Activated naive CD8-positive, alpha-beta T cell treated with anti-CD3 and anti-CD28 coated beads, Interleukin-2, amount 10 ng/mL, durations not matched to agents 7 days and 5 days (primary cell): ENCODE data around the gene NFASC. TPM values are rescaled to one million over a fixed set of nuclear protein-coding genes. Genes with fewer than 3 reads are reported as not detected.

Experiments
- ATAC-seq: fragments of 150-1000 bp; cut with Tn5 transposase; one replicate; pipeline ENCODE4 v1.10.0; 2021; ENCODE audit warnings: low read depth, moderate library complexity
- POLR2A ChIA-PET: fragments of 350-600 bp; sonication (Branson Sonifier 250); formaldehyde crosslinking; loops from one replicate; lab custom pipeline; 2021; ENCODE audit warnings: antibody characterized with exemption; lab: Charles Lee
- DNase-seq: peaks from one replicate; pipeline ENCODE4 v3.0.0; 2021
- H3K27ac Mint-ChIP-seq: one replicate; pipeline ENCODE4 v1.8.0; 2022; ENCODE audit warnings: mild to moderate bottlenecking, mixed read lengths
- H3K27me3 Mint-ChIP-seq: one replicate; pipeline ENCODE4 v1.8.0; 2022; ENCODE audit warnings: mild to moderate bottlenecking, moderate library complexity, mixed read lengths
- H3K36me3 Mint-ChIP-seq: one replicate; pipeline ENCODE4 v1.8.0; 2021; ENCODE audit warnings: mild to moderate bottlenecking, mixed read lengths
- H3K4me1 Mint-ChIP-seq: one replicate; pipeline ENCODE4 v1.8.0; 2021; ENCODE audit warnings: mixed read lengths
- H3K4me3 Mint-ChIP-seq: one replicate; pipeline ENCODE4 v1.8.0; 2022; ENCODE audit warnings: mild to moderate bottlenecking, moderate library complexity, mixed read lengths
- H3K9me3 Mint-ChIP-seq: one replicate; pipeline ENCODE4 v1.8.0; 2021; ENCODE audit warnings: mixed read lengths
- total RNA-seq, 2 experiments: library from RNA; stranded (reverse); gene quantifications; one replicate each; pipeline ENCODE4 v1.2.3, GENCODE V29; 2021

Gene NFASC
- total RNA-seq, 2 experiments from 2014 or later: 0.14 to 0.31 TPM

- H3K36me3 Mint-ChIP-seq: no peaks in the 10 kb centered on the region
- H3K4me1 Mint-ChIP-seq: peaks cover 9% of the 10 kb centered on the region
- no peak overlapping the region for H3K4me3 Mint-ChIP-seq
- no peak for ATAC-seq
- no peak for DNase-seq
- peaks cover 18% of the 10 kb centered on the region for H3K27me3 Mint-ChIP-seq
- POLR2A ChIA-PET: no interaction called here
- H3K9me3 Mint-ChIP-seq: no peaks in the 10 kb centered on the region
- no peak overlapping the region for H3K27ac Mint-ChIP-seq
Observed at GRCh38 chr1:204983881-204984280, 113.2 kb downstream of the NFASC start.

DNA sequence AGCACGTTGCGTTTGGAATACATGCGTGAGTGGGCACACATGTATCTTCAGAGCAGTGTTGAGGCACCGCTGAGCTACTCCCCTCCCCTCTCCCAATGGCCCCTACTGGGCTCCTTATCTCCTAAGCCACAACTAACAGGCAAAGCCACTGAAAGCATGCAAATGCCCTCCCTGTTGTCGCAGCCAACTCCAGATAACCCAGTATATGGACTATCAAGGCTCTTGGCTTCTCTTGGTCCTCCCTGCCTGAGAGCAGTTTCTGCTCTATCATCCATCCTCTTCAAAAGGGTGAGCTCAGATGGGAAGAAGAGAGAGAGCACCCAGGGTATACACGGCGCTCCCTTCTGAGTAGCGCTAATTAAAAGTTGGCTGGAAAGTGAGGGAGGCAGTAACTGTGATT is 113.8 kb downstream of the NFASC start:
- no peaks in the 10 kb centered on the region for H3K36me3 Mint-ChIP-seq
- POLR2A ChIA-PET: no interaction called here

DNA sequence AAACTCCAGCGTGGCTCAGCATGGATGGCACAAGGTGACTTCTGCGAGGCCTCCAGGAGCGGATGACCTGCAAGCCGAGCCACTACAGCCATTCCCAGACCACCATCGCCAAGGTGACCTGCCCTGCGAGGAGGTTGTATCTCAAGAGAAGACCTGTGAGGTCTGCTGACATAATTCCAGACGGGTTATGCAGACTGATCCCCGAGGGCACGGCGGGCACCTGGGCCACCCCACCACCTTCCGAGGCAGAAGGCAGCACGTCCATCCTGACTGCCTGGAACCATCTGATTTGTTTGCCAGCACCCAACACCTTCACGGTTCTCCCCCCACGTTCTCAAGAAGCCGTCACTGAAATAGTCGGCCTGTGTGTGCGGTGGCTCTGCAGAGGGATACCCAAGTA is 115.5 kb downstream of the NFASC start:
- ATAC-seq (no peak), DNase-seq (no peak)
- POLR2A ChIA-PET: no interaction called here
- Mint-ChIP-seq H3K27ac (no peak overlapping the region), H3K27me3 (peaks cover 17% of the 10 kb centered on the region), H3K4me1 (peaks cover 9% of the 10 kb centered on the region), H3K9me3 (no peaks in the 10 kb centered on the region), H3K36me3 (no peaks in the 10 kb centered on the region), H3K4me3 (no peak overlapping the region)

More for the DNA sequence above, 113.8 kb downstream of the NFASC start:
- ATAC-seq (no peak), DNase-seq (no peak)
- Mint-ChIP-seq H3K9me3 (no peaks in the 10 kb centered on the region), H3K27me3 (peaks cover 17% of the 10 kb centered on the region), H3K27ac (no peak overlapping the region), H3K4me1 (peaks cover 9% of the 10 kb centered on the region), H3K4me3 (no peak overlapping the region)

DNA sequence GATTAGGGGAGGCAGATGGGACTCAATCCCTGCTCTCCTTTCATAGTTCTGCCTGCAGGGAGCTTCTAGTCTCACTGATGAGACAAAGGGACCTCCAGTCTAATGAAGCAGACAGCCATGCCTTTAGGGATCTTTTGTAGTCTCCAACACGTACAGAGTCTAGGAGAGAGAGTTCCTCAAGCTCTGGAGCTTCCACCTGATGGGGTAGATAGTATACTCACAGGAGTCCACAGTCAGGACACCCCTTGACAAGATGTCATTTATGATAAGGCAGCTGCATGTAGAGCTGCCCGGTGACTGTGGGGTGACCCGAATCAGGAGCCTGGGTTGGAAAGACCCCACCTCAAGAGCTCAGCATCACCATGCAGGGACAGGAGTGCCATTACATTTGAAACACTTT is 117.0 kb downstream of the NFASC start:
- no peak overlapping the region for H3K4me3 Mint-ChIP-seq
- peaks cover 12% of the 10 kb centered on the region for H3K27me3 Mint-ChIP-seq
- H3K9me3 Mint-ChIP-seq: no peaks in the 10 kb centered on the region
- no peak for DNase-seq
- no peak for ATAC-seq
- H3K4me1 Mint-ChIP-seq: peaks cover 13% of the 10 kb centered on the region
- H3K27ac Mint-ChIP-seq: no peak overlapping the region
- POLR2A ChIA-PET: interaction anchor here (0.5 kb wide), 1 partner anchor 219 kb away, joined by 3 read pairs; no protein-coding TSS in a partner anchor
- H3K36me3 Mint-ChIP-seq: no peaks in the 10 kb centered on the region

DNA sequence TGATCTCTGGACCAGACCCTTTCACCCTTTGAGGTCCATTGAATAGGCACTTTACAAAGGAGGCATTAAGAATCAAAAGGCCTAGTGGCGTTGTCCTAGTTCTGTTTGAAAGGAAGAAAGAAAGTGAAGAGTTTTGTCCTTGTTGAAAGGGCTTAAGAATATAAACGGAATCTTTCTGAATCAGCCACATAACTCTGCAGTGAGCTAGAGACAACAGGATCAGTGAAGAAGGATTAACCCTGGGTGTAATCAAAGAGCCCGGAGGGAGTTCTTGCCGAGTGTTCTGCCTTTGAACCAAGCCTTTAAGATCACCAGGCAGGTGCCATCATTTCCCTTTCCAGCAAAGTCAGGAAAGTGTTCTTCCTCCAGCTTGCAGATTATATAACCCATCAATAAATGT is 117.5 kb downstream of the NFASC start:
- Mint-ChIP-seq H3K27ac (no peak overlapping the region), H3K9me3 (no peaks in the 10 kb centered on the region), H3K27me3 (peaks cover 10% of the 10 kb centered on the region), H3K36me3 (no peaks in the 10 kb centered on the region), H3K4me1 (peaks cover 13% of the 10 kb centered on the region), H3K4me3 (no peak overlapping the region)
- POLR2A ChIA-PET: no interaction called here
- no peak for ATAC-seq
- no peak for DNase-seq

DNA sequence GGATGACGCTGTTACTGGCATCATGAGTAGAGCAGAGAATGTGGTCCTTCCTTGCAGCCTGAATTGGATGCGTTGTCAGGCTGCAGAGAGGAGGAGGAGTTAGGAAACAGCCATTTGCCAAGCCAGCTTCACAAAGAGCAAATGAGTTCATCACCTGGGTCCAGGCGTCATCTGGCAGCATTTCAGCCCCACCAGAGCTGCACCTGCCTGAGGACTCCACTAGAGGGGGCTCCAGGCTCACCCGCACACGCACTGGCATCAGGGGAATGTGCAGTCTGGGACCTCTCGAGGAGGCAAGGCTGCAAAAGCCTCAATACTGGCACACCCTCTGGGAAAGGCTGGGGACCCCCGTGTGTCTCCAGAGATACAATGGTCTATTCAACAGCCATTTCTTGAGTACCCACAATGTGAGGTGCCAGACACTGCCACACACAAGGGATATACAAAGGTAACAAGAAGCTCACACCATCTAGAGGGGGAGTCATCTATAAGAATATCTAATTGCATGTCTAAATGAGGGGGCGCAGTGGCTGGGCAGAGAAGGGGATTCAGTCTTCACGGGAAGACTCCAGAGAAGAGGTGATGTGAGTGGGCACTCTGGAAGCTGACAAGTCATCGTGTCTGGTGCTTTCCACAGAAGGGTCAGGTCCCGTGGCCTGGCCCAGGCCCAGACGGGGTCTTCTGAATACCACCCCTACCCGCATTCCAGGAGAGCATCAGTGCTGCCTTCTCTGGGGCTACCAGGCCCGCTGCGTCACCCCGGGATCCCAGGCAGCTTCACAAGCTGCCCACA is 118.8 kb downstream of the NFASC start:
- Mint-ChIP-seq H3K4me3 (no peak overlapping the region), H3K27ac (no peak overlapping the region), H3K36me3 (no peaks in the 10 kb centered on the region), H3K27me3 (peaks cover 10% of the 10 kb centered on the region), H3K4me1 (peaks cover 12% of the 10 kb centered on the region), H3K9me3 (no peaks in the 10 kb centered on the region)
- DNase-seq: peak; percentile 73
- POLR2A ChIA-PET: no interaction called here
- ATAC-seq: peak; percentile 70

DNA sequence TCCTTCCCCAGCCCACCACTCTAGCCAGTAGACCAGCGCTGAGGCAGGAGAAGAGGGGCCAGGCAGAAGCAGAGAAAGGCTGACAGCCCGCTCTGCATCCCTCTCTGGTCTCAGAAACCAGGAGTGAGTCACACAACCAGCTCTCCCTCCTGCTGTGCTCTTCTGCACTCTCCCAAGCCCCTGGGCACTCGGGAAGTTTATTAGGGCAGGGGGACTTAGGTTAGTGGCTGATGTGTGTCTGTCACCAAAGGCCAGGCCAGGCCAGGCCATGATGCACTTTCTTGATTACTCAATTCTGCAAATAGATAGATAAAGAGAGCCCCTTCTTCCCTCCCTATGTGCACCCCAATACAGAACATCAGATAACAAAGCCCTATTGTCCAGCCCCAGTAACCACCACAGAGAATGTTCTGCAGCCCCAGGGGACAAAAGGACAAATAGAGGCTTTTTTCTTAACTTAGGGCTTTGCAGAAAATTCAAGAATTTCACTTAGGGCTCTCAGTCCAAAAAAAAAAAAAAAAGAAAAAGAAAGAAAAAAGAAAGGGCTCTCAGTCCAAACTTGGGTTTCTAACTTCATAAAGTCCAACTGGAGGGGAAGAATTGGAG is 119.5 kb downstream of the NFASC start:
- no peak for DNase-seq
- no peak for ATAC-seq
- Mint-ChIP-seq H3K4me1 (peaks cover 12% of the 10 kb centered on the region), H3K27ac (no peak overlapping the region), H3K4me3 (no peak overlapping the region), H3K27me3 (peaks cover 6% of the 10 kb centered on the region), H3K9me3 (no peaks in the 10 kb centered on the region), H3K36me3 (no peaks in the 10 kb centered on the region)
- POLR2A ChIA-PET: no interaction called here

DNA sequence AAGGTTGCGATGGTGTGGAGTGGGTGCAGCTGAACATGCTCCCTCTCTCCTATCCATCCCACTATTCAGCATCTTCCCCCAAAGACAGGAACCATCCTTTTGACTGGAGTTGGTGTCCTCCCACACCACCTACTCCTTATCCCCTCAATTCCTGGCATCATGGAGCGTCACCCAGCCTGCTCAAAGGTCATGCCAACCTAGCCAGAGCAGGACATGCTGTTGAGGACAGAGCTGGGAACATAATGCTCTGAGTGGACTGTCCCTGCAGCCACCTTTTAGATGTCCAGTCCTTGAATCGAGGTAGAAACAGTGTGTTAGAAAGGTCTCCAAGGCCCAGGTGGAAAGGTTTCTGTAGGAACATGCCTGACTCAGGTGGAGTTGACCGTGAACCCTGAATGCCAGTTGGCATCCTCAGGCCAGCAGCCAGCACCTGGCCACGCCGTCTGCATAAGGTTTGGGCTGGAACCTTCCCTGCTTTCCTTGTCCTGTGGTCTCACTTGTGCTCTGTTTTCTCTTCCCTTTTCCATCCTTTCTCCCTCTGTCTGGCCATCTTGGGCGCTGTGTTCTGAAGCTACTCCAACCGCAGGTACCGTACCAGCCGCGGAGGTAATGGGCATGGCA is 120.2 kb downstream of the NFASC start:
- ATAC-seq: no peak
- POLR2A ChIA-PET: no interaction called here
- no peak overlapping the region for H3K27ac Mint-ChIP-seq
- peaks cover 12% of the 10 kb centered on the region for H3K4me1 Mint-ChIP-seq
- no peaks in the 10 kb centered on the region for H3K36me3 Mint-ChIP-seq
- H3K4me3 Mint-ChIP-seq: no peak overlapping the region
- DNase-seq: no peak
- no peaks in the 10 kb centered on the region for H3K9me3 Mint-ChIP-seq
- H3K27me3 Mint-ChIP-seq: peaks cover 5% of the 10 kb centered on the region

GRCh38 chr1:204991342-204991844 is 120.7 kb downstream of the NFASC start:
- H3K4me3 Mint-ChIP-seq: no peak overlapping the region
- peaks cover 12% of the 10 kb centered on the region for H3K4me1 Mint-ChIP-seq
- DNase-seq (no peak), ATAC-seq (peak; percentile 4)
- H3K36me3 Mint-ChIP-seq: no peaks in the 10 kb centered on the region
- POLR2A ChIA-PET: no interaction called here
- peaks cover 5% of the 10 kb centered on the region for H3K27me3 Mint-ChIP-seq
- no peak overlapping the region for H3K27ac Mint-ChIP-seq
- H3K9me3 Mint-ChIP-seq: no peaks in the 10 kb centered on the region

DNA sequence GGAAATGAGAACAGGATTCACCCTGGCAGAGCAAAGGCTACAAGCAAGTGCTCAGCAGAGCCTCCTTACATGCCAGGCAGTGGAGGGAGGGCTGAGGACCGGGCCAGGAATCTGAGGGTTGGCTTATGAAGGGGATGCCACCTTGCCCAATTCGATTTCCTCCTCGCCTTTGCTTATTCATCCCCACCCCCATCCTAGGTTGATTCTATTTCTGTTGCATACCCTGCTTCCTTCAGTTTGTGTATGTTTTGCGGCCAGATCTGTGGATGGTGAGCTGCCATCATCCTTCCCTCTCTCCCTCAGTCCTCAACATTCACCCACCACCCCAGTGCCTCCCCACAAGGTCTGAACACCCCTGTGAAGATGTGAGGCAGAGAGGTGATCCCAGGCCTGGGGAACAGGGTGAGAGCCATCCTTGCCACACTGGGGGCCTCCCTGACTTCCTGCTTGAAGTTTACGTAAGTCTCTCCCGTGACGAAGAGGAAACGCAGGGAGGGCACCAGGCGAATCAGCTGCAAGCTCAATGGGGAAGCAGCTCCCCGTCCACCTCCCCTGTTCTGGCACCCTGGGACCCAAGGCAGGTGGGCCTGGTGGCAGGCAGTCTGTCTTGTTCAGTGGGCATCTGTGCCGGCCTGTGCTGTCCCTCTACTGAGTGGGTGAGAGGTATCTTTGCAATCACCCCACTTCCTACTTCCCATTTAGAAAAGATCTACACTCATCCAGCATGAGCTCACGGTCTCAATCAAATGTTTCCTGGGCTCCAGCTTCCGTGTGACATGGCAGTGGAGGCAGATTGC is 121.7 kb downstream of the NFASC start:
- DNase-seq: peak; percentile 42
- peak; percentile 59 for ATAC-seq
- Mint-ChIP-seq H3K9me3 (no peaks in the 10 kb centered on the region), H3K27me3 (peaks cover 3% of the 10 kb centered on the region), H3K4me3 (peak overlapping the region; percentile 48), H3K27ac (peak overlapping the region; percentile 85), H3K4me1 (peaks cover 12% of the 10 kb centered on the region), H3K36me3 (no peaks in the 10 kb centered on the region)
- POLR2A ChIA-PET: interaction anchor here (0.6 kb wide), 1 partner anchor 1201 kb away, joined by 3 read pairs; no protein-coding TSS in a partner anchor

DNA sequence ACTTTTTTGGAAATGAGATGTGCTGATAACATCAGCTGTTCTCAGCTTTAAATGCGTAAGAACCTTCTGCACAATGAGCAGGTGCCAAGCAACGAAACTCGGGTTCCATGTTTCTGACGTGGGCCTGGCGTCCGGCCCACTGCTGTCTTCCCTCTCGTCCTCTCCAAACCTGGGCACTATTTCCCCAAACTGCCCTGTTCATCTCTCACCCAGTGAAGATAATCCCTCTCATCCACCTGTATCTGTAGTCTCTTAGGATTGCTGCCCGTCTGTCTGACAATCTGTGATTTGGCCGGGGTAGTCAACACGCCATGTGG is 122.3 kb downstream of the NFASC start:
- ATAC-seq (no peak), DNase-seq (no peak)
- POLR2A ChIA-PET: no interaction called here
- Mint-ChIP-seq H3K4me1 (peaks cover 12% of the 10 kb centered on the region), H3K36me3 (no peaks in the 10 kb centered on the region), H3K9me3 (no peaks in the 10 kb centered on the region), H3K27ac (peak overlapping the region; percentile 85), H3K4me3 (no peak overlapping the region), H3K27me3 (peaks cover 3% of the 10 kb centered on the region)

GRCh38 chr1:204994086-204994862 is 123.6 kb downstream of the NFASC start:
- Mint-ChIP-seq H3K36me3 (no peaks in the 10 kb centered on the region), H3K27ac (no peak overlapping the region), H3K27me3 (peaks cover 3% of the 10 kb centered on the region), H3K4me3 (no peak overlapping the region), H3K4me1 (peaks cover 17% of the 10 kb centered on the region), H3K9me3 (no peaks in the 10 kb centered on the region)
- ATAC-seq: no peak
- no peak for DNase-seq
- POLR2A ChIA-PET: no interaction called here
